Measurements from ENCODE around the gene EGFLAM. TPM values are rescaled to one million over a fixed set of nuclear protein-coding genes. Genes with fewer than 3 reads are reported as not detected.

The EGFLAM gene
- 1 to 10 TPM in 1 of 4 donors, under 1 TPM in 1, not detected in 2; 0.41 to 1.9 TPM for total RNA-seq

DNA sequence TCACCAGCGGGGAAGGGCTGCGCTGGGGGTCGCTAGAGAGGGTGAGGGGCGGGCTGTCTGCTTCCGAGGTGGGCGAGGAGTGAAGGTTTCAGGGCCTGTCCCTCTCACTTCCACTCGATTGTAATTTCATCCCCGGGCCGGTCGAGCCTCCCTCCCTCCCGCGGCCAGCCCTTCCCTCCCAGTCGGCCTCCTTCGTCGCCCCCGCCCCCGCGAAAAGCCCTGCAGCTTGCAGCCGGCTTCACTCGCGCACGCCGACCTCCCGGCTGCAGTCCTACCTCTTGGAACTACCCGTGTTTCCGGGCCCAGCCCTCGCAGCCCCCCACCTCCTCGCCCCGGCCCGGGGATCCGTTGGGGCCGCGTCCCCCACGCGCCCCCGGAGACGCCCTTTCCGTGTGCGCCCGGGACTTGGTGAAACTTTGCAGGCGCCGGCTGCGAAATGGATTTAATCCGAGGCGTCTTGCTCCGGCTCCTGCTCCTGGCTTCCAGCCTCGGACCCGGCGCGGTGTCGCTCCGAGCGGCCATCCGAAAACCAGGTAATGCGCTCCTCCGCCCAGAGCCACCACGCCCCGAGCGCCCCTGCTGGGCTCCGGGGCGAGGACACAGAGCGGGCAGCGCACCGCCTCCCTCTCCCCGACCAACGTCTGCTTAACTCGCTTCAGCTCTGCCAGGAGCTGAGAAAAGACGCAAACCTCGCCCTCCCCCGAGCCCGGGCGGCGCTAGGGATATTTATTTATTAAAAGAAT is at the start of gene EGFLAM:
TSS of gene EGFLAM (plus strand) at position 241 of the 743 bp plus-strand sequence. CDS start at position 437, 196 bp downstream.
- no peak for DNase-seq
- in situ Hi-C loops (cut with MboI; ENCODE audit: low pct_ligation_motif_present in 1 of 4, low pct_unique_long_range_greater_than_20kb in 1 of 4, low sequenced_read_pairs in 3 of 4) = no loop called here
- 2% methylated on average over 47 of the region's 73 CpGs; no CpG with 5 or more reads in 1 of the 2 donors for WGBS, 2 donors (ENCODE audit: low coverage in 1 of 2)

DNA sequence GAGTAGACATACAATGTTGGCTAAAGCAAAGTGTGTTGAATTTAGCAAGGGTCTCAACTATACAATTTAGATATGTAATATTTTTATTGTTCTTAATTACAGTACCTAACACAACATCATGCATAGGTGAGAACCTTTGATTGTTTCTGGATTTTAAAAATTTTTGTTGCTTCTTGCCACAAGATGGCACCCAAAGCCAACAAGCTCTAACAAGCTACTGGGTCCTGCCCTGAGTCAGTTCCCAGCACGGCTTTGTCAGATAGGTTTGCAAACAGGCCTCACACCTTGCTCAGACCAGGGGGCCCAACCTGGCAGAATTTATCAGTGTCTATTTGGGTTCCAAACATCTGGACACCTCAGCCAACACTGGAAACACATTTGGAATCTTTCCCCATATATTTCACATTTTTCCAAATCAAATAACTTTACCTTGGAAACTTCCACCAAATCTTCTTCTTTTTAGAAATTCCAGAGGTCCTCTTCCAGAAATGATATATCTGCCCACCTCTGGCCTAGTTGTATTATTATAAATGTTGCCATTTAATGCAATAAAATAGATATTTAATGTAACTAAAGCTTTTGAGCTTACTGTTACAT is 49.5 kb upstream of the EGFLAM start:
- TF ChIP-seq, protein P1, sequence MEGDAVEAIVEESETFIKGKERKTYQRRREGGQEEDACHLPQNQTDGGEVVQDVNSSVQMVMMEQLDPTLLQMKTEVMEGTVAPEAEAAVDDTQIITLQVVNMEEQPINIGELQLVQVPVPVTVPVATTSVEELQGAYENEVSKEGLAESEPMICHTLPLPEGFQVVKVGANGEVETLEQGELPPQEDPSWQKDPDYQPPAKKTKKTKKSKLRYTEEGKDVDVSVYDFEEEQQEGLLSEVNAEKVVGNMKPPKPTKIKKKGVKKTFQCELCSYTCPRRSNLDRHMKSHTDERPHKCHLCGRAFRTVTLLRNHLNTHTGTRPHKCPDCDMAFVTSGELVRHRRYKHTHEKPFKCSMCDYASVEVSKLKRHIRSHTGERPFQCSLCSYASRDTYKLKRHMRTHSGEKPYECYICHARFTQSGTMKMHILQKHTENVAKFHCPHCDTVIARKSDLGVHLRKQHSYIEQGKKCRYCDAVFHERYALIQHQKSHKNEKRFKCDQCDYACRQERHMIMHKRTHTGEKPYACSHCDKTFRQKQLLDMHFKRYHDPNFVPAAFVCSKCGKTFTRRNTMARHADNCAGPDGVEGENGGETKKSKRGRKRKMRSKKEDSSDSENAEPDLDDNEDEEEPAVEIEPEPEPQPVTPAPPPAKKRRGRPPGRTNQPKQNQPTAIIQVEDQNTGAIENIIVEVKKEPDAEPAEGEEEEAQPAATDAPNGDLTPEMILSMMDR (IDR thresholded peaks at IDR 0.05) = peak in 1 of 5 experiments; percentile 15
- no peak for TF ChIP-seq EP300 (IDR thresholded peaks at IDR 0.05; ENCODE audit: low read depth)
- DNase-seq = no peak
- H3K36me3 ChIP-seq = no peaks in the 10 kb centered on the region
- no peaks in the 10 kb centered on the region for H3K4me1 ChIP-seq
- H3K4me3 ChIP-seq = no peak overlapping the region
- WGBS, 2 donors (ENCODE audit: low coverage in 1 of 2) = 0 to 12% methylated on average over 1 of the region's 1 CpG
- in situ Hi-C loops (cut with MboI; ENCODE audit: low pct_ligation_motif_present in 1 of 4, low pct_unique_long_range_greater_than_20kb in 1 of 4, low sequenced_read_pairs in 3 of 4) (no loop called here), intact Hi-C loops (cut with DNase I; ENCODE audit: low total_unique reads) (no loop called here)
- no peaks in the 10 kb centered on the region for H3K9me3 ChIP-seq
- H3K27me3 ChIP-seq = no peaks in the 10 kb centered on the region
- H3K27ac ChIP-seq = no peak overlapping the region

More for the DNA sequence above, at the start of gene EGFLAM:
- Histone ChIP-seq H3K4me3 (peak within 1 kb of the TSS; percentile 28 to 55 (median 29)), H3K27me3 (peaks cover 68% of the 10 kb centered on the region), H3K36me3 (no peaks in the 10 kb centered on the region), H3K27ac (no peak within 1 kb of the TSS), H3K9me3 (no peaks in the 10 kb centered on the region), H3K4me1 (peaks cover 0 to 19% (median 16%) of the 10 kb centered on the region in 4 donors)
- intact Hi-C loops (cut with DNase I; ENCODE audit: low total_unique reads) = no loop called here
- TF ChIP-seq, protein P1 (IDR thresholded peaks at IDR 0.05) = peak in 1 of 5 experiments; percentile 23
- TF ChIP-seq POLR2AphosphoS5 (IDR thresholded peaks at IDR 0.05) = no peak
- TF ChIP-seq POLR2A (IDR thresholded peaks at IDR 0.05) = no peak
- no peak for TF ChIP-seq EP300 (IDR thresholded peaks at IDR 0.05; ENCODE audit: low read depth)

DNA sequence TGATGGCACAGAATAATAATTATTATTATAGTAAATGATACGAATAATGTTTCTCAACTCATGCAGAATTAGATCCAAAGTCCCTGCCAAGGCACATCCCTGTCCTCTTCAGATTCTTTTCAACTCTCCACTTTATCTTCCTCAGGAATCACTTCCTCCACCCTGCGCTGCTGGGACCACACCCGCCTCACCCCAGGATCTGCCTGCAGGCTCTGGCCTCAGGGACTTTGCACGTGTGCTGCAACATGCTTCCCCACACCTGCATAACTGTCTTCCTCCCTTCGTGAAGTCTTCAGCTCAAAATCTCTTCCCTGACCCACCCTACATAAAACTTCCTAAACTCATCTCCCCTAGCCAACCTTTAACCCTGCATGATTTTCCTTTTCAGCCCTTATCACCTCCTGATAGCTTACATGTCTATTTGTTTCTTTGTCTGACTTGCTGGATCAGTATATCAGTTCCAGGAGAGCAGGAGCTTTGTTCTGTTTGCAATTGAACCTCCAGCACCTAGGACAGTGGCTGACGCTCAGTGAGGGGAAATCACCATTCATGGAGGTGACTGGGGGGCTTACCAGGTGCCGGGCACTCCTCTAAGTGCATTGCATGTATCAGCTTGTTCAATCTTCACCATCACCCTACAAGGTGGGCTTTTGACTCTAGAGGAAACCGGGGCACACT is 47.5 kb upstream of the EGFLAM start:
- no peaks in the 10 kb centered on the region for H3K36me3 ChIP-seq
- in situ Hi-C loops (cut with MboI; ENCODE audit: low pct_ligation_motif_present in 1 of 4, low pct_unique_long_range_greater_than_20kb in 1 of 4, low sequenced_read_pairs in 3 of 4) (no loop called here), intact Hi-C loops (cut with DNase I; ENCODE audit: low total_unique reads) (no loop called here)
- no peak overlapping the region for H3K4me3 ChIP-seq
- no peaks in the 10 kb centered on the region for H3K4me1 ChIP-seq
- TF ChIP-seq EP300 (IDR thresholded peaks at IDR 0.05; ENCODE audit: low read depth) = no peak
- no peak for TF ChIP-seq POLR2AphosphoS5 (IDR thresholded peaks at IDR 0.05)
- TF ChIP-seq, protein P1 (IDR thresholded peaks at IDR 0.05) = no peak
- no peak for TF ChIP-seq POLR2A (IDR thresholded peaks at IDR 0.05)
- 62 to 65% methylated on average over 5 to 8 of the region's 8 CpGs for WGBS, 2 donors (ENCODE audit: low coverage in 1 of 2)
- H3K27ac ChIP-seq = no peak overlapping the region
- no peaks in the 10 kb centered on the region for H3K27me3 ChIP-seq
- no peaks in the 10 kb centered on the region for H3K9me3 ChIP-seq
- no peak for DNase-seq

DNA sequence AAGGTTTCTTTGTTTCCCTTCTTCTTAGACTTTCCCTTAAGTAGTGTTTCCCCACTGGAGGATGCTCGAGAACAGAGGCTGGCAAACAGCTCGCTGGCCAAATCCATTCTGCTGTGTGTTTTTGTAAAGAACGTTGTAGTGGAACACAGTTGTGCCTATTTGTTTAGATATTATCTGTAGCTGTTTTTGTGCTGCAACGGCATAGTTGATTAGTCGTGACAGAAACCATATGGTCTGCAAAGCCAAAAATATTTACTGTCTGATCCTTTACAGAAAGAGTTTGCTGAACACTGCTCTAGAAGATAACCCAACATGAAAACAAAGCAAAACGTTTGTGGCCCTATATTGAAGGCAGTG is 47.0 kb upstream of the EGFLAM start:
- WGBS, 2 donors (ENCODE audit: low coverage in 1 of 2) = 41 to 58% methylated on average over 3 to 6 of the region's 6 CpGs

More for the DNA sequence above, 47.0 kb upstream of the EGFLAM start:
- no peaks in the 10 kb centered on the region for H3K9me3 ChIP-seq
- H3K4me1 ChIP-seq = no peaks in the 10 kb centered on the region
- intact Hi-C loops (cut with DNase I; ENCODE audit: low total_unique reads) (no loop called here), in situ Hi-C loops (cut with MboI; ENCODE audit: low pct_ligation_motif_present in 1 of 4, low pct_unique_long_range_greater_than_20kb in 1 of 4, low sequenced_read_pairs in 3 of 4) (no loop called here)
- no peak overlapping the region for H3K4me3 ChIP-seq
- no peaks in the 10 kb centered on the region for H3K27me3 ChIP-seq
- no peaks in the 10 kb centered on the region for H3K36me3 ChIP-seq
- H3K27ac ChIP-seq = no peak overlapping the region
- DNase-seq = no peak
- TF ChIP-seq POLR2A (IDR thresholded peaks at IDR 0.05) (no peak), EP300 (IDR thresholded peaks at IDR 0.05; ENCODE audit: low read depth) (no peak), POLR2AphosphoS5 (IDR thresholded peaks at IDR 0.05) (no peak)
